HUDEP-2 (cell line): ENCODE data around the gene NGF.
"Not testable (repeated sequence)": the region's sequence is repeated elsewhere in the genome, so short reads cannot be mapped to it uniquely, and the experiment has no call there.

Experiments
- DNase-seq, 76 experiments: peaks; one replicate each; lab custom pipeline; 2025; ENCODE audit not compliant: unreplicated experiment in 76 of 76; lab: John Stamatoyannopoulos, UW

The NGF gene

DNA sequence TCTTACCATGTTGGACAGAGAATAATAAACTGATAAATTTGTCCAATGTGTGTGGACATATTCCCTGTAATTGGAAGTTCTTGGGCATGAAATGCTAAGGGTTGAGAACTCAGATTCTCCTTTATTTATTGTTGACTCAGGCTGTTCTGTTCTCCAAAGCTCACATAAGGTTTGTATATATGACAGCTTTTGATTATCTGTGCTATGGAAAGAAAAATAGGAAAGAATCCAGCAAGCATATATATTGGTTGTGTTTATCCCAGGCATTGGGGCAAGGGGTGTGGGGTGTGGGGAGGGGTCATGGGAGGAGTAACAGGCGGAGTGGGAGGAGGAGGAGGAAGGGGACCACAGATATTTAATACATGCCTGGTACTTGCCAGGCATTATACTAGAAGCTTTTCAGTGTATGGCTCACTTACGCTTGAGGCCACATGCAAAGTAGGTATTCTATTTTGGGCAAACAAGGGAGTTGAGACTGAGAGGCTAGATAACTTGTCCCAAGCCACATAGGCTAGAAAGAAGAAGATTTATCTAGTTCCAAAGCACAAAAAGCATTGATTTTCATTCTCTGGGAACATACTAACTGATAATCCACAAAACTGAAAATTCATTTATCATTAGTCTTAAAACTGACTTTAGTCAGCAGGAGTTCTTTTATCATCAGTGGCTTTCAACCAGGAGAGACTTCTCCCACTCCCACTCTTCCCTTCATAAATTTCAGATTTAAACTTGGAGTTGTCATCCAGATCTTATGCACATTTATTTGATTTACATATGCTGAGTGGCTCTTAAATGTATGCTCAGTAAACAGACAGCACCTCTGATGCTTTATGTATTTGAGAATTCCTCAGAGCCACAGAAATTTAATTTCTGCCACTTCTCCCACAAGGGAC lies 27.2 kb downstream of the NGF start:
- no peak for DNase-seq

DNA sequence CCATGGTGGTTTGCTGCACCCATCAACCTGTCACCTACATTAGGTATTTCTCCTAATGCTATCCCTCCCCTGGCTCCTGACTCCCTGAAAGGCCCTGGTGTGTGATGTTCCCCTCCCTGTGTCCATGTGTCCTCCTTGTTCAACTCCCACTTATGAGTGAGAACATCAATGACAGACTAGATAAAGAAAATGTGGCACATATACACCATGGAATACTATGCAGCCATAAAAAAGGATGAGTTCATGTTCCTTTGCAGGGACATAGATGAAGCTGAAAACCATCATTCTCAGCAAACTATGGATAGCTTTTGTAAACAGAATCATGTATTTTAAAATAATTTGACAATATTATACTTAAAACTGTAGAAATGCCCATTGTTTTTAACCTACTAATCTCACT lies 28.5 kb downstream of the NGF start:
- not testable (repeated sequence) for DNase-seq

DNA sequence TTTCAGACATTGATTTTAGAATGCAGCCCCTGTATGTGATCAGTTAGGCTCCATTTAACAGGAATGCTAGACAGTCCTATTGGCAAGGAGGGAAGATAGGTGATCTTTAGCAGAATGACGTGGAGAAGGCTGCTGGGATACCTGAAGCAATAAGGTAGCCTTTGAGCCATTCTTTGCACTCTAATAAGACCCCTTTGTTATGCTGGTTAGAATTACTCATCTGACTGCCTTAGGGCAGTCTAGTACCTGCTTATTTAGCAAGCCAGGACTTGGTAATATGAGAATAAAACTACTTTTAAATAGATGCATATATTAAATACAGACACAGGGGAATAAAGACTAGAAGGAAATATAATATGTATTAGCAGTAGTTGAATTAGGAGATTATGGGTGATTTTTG lies 29.1 kb downstream of the NGF start:
- DNase-seq: no peak

GRCh38 chr1:115307661-115308060 lies 30.4 kb downstream of the NGF start:
- no peak for DNase-seq

DNA sequence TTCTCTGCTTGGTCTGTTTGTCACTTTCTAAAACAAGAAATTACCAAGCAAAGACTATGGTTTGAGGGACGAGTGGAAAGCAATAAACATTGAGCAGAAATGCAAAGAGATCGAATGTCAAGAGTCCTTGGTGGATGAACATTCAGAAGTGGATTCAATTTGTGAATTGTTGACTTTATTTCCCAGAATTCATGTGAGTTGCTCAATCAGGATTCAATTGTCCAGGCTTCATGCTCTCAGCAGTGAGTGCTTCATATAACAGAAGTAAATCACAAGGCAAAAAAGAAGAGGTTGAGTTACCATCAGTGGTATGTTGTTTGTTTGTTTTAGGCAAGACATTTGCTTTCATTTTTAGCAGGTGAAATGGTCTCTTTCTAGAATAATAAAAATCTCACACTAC lies 31.9 kb downstream of the NGF start:
- no peak for DNase-seq

GRCh38 chr1:115303364-115303763 lies 34.7 kb downstream of the NGF start:
- DNase-seq: no peak

- no peak for DNase-seq
Measured at GRCh38 chr1:115302390-115302961, 35.6 kb downstream of the NGF start.

DNA sequence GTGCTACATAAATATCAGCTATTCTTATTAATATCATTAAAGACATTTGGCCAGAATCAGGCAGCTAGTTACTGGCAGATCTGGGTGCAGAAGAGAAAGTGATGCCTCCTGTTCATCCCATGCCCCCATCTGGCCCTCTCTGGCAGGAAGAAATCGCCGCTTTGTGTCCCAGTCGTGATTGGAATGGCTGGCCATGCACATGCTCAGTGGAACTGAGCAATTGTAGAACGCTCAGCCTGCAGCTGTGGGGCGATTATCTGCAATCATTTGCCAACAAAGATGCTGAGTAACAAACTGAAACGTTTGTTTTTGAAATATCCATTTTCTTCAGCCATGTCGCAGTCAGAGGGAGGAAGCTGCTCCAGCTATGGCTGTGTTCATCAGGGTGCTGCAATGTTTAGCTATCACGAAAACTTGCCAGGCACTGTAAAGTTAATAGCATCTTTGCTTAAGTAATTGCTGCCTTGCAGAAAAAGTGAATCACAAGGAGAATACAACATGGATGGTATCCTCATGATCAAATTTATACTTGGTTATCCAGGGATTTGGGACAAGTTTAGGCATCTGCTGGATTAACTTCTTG lies 36.5 kb downstream of the NGF start:
- DNase-seq: no peak

DNA sequence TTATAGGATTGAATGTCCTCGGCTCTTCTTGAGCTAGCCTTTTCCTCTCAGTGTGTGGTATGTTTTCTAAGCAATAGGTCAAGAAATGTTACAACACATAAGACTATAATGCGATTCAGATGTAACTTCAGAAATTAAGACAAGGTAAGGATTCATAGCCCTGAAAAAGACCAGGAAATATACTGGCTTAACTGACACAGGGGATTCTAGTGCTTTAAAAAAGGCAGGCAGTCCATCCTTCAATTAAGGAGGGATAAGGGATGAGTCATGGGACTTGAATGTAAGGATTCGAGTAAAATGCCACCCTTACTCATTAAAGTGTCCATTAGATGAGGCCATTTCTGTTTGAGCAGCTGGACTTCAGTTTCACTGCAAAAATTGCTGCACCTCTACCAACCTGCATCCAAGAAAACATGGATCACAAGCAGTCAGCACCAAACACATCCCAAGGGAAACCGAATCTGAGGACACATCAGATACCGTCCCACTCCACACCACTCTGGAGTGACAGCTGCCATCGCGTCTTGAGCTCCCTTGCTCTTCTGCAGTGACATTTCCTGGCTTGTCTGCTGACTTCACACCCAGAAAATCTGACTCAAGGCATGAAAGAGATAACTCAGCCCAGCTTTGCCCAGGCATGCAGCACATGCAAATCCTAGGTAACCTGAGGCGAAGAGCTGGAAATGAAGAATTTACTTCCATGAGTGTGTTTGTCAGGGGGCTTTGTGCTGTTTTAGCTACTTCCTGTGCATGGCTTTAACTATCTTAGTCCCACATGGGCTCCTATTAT lies 37.8 kb downstream of the NGF start:
- DNase-seq: peak in 1 of 76 experiments; percentile 4

DNA sequence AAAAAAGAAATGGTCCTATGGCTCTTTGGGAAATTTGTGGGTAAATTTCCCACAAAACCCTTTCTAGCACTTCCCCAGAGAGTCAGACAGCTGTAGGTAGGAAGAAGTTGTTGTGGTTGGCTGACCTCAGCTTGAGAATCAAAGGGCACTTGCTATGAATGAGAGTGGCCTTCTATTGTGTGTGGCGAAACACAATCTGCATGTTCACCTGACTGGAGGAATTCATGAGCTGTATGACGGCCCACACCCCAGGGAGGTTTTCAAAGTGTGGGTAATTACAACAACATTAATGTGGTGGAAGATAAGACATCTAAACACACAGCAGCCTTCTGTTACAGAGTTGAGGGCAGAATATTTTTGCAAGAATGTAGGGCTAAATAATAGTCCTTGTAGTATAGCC lies 38.8 kb downstream of the NGF start:
- DNase-seq: no peak

- no peak for DNase-seq
Measured at GRCh38 chr1:115296981-115297380, 41.1 kb downstream of the NGF start.

GRCh38 chr1:115295904-115296696 lies 41.9 kb downstream of the NGF start:
- DNase-seq: no peak

DNA sequence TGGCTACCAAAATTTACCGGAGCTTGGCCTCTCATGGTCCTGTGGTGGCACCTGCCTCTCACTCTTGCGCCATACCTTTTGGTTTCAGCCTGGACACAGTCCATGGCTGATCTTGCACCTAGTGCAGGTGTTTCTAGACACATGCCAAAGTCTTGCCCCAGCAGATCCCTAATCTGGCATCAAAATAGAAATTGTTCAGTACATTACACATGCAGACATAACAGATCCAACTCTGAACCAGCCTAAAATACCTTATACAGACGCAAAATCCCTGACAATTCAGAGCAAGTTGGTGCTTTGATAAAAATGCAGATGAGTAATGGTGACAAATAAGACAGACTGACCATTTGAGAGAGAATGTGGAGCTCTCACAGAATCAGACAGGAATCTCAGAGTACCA lies 44.1 kb downstream of the NGF start:
- DNase-seq: no peak

- DNase-seq: no peak
Measured at GRCh38 chr1:115293006-115293405, 45.0 kb downstream of the NGF start.

- no peak for DNase-seq
Measured at GRCh38 chr1:115291741-115292140, 46.3 kb downstream of the NGF start.

GRCh38 chr1:115289940-115290339 lies 48.1 kb downstream of the NGF start:
- DNase-seq: no peak

DNA sequence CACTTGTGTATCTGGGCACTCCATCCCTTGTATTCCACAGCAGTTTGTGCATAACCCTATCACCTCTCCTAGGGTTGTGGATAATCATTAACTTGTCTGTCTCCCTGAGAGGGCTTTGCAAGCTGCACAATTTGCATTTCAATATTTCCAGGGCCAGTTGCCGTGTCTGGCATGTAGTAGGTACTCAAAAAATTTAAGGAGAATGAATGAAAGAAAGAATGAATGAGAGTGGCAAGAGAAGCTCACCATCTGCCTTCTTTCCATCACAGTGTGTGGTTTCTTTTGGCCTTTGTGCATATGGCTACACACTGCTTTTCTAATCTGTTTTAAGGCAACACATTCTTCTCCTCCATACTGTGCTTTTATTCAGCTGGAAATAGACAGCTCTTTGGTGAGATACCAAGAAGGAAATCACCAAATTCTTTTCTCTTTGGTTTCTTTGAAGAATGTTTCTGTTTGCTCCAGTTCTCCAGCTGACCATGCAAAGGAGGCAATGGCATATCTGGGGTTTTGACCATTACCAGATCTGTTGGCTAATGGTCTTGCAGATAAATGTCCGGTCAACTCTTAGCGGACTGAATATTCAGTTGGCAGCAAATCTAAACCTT lies 49.4 kb downstream of the NGF start:
- no peak for DNase-seq

GRCh38 chr1:115286431-115287205 lies 51.4 kb downstream of the NGF start:
- no peak for DNase-seq

- no peak for DNase-seq
Measured at GRCh38 chr1:115284209-115284608, 53.8 kb downstream of the NGF start.
